Measurements from ENCODE around the gene PITPNM3.

GRCh38 chr17:6547336-6547735 lies 9.0 kb downstream of the PITPNM3 start:
- TF ChIP-seq POLR2AphosphoS5 (IDR thresholded peaks at IDR 0.05; ENCODE audit: low read depth, low read length) = no peak
- no peak for TF ChIP-seq POLR2A (IDR thresholded peaks at IDR 0.05; ENCODE audit: low read depth, low read length)

All from GM12892 (cell line).